Upper lobe of left lung (tissue), 4 donors: Measurements from ENCODE around the gene LZTS3.

Experiments used
- CTCF ChIP-seq, 6 experiments: fragments of 450-650 bp in 4 of 6; fragments of 200-600 bp in 2 of 6; sonication (generic) in 2 of 6; IDR thresholded peaks; one replicate each; pipeline ENCODE4 v1.5.1; 2016 to 2019; ENCODE audit warnings: antibody characterized with exemption in 6 of 6
- POLR2A ChIP-seq, 4 donors: fragments of 450-650 bp; IDR thresholded peaks; one replicate each; pipeline ENCODE4 v1.5.1; 2016 to 2017; ENCODE audit warnings: antibody characterized with exemption in 4 of 4, mild to moderate bottlenecking in 2 of 4

- TF ChIP-seq CTCF (IDR thresholded peaks at IDR 0.05) (no peak), POLR2A (IDR thresholded peaks at IDR 0.05) (no peak)
These were observed 36.6 kb upstream of the LZTS3 start for GRCh38 chr20:3209946-3210317.
